ENCODE results near the gene MAB21L2.

DNA sequence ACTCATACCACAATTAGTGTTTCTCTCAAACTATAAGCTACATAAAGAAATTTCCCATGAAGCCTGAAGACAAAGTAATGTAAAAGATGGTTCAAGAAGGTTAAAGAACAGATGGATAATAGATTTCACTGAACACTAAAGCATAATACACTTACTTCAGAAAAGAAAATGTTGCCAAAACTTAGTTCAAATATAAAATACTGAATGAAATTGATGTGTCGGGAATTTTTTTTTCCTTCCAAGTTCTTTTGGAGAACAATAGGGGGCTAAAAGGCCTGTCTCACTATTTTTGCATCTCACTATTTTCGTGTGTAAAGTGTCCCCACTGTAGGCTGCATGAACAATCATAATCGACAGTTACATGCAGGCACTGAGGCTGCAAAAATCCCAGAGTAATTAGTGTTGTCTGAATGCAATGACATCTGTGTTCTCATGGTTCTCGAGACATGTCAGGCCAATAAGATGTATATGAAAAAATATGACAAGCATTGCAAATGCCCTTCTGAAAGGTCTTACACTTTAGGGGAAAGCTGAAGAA lies 11.9 kb upstream of the MAB21L2 start:
- TF ChIP-seq BCL11A (IDR thresholded peaks at IDR 0.05; ENCODE audit: low read depth in 2 of 2, low read length in 2 of 2) (no peak), CHD1 (IDR thresholded peaks at IDR 0.05; ENCODE audit: low read depth, low read length) (no peak), JUND (IDR thresholded peaks at IDR 0.05; ENCODE audit: low read length) (no peak), SIN3A (conservative IDR thresholded peaks at IDR 0.05 in 1 of 2, IDR thresholded peaks at IDR 0.05 in 1 of 2; ENCODE audit: low read depth in 1 of 2, low read length in 2 of 2) (no peak), SP2 (IDR thresholded peaks at IDR 0.05; ENCODE audit: low read length) (no peak), SRF (IDR thresholded peaks at IDR 0.05; ENCODE audit: low read depth, low read length) (no peak), POLR2A (IDR thresholded peaks at IDR 0.05; ENCODE audit: control extremely low read depth in 1 of 2, low read depth in 2 of 2, low read length in 2 of 2) (no peak), EZH2 (IDR thresholded peaks at IDR 0.05; ENCODE audit: low read depth, low read length, severe bottlenecking) (no peak)
- TF ChIP-seq, protein P1, sequence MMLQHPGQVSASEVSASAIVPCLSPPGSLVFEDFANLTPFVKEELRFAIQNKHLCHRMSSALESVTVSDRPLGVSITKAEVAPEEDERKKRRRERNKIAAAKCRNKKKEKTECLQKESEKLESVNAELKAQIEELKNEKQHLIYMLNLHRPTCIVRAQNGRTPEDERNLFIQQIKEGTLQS (IDR thresholded peaks at IDR 0.05; ENCODE audit: insufficient read depth, low read depth, low read length): no peak
